IMR-90 (cell line): Measurements from ENCODE around the gene HOXD10. TPM values are rescaled to one million over a fixed set of nuclear protein-coding genes. Genes with fewer than 3 reads are reported as not detected.

Experiments
- ATAC-seq: fragments of 200-7000 bp; cut with Tn5 transposase; 2 replicates; pipeline ENCODE4 v1.9.1; 2020; ENCODE audit warnings: low read depth, mild to moderate bottlenecking, moderate library complexity
- BruUV-seq: library from RNA; stranded (reverse); fragments of 400-500 nt; replicated peaks from 2 replicates; lab custom pipeline; 2021; lab: Mats Ljungman, UMichigan
- CTCF ChIA-PET: fragments of 300-600 bp; formaldehyde crosslinking; extraction: SDS; loops from one replicate; lab custom pipeline; 2021; ENCODE audit warnings: antibody characterized with exemption; lab: Yijun Ruan, JAX
- POLR2A ChIA-PET: fragments of 300-600 bp; sonication (Branson Sonifier 250); formaldehyde crosslinking; loops from one replicate; lab custom pipeline; 2022; ENCODE audit warnings: antibody characterized with exemption; ENCODE audit not compliant: unreplicated experiment; lab: Charles Lee
- DNase-seq: peaks from one replicate; pipeline ENCODE4 v3.0.0; 2013
- H2AFZ ChIP-seq: replicated peaks from 2 replicates; pipeline ENCODE3; 2013; ENCODE audit warnings: low read length, mild to moderate bottlenecking; ENCODE audit not compliant: poor library complexity
- H2AK5ac ChIP-seq: 2 replicates; pipeline ENCODE4 v1.6.1; 2013; ENCODE audit warnings: low read depth, low read length, inconsistent platforms
- H2AK9ac ChIP-seq: replicated peaks from 2 replicates; pipeline ENCODE3; 2013; ENCODE audit warnings: mild to moderate bottlenecking, low read depth, low read length, moderate library complexity; ENCODE audit not compliant: poor library complexity
- H2BK120ac ChIP-seq: 2 replicates; pipeline ENCODE4 v1.6.1; 2013; ENCODE audit warnings: low read depth, low read length, inconsistent platforms
- H2BK15ac ChIP-seq: 3 replicates; pipeline ENCODE4 v1.6.1; 2013; ENCODE audit warnings: low read depth, low read length, inconsistent platforms
- H2BK20ac ChIP-seq: 2 replicates; pipeline ENCODE4 v1.6.1; 2013; ENCODE audit warnings: low read depth, mild to moderate bottlenecking, inconsistent platforms, low read length, moderate library complexity
- H2BK5ac ChIP-seq: 2 replicates; pipeline ENCODE4 v1.6.1; 2013; ENCODE audit warnings: mild to moderate bottlenecking, low read depth, low read length, inconsistent platforms; ENCODE audit not compliant: poor library complexity, severe bottlenecking
- H3K14ac ChIP-seq: replicated peaks from 2 replicates; pipeline ENCODE4 v1.6.1; 2013; ENCODE audit warnings: low read depth, low read length, inconsistent platforms
- H3K18ac ChIP-seq: 2 replicates; pipeline ENCODE4 v1.6.1; 2013; ENCODE audit warnings: low read depth, low read length, control low read depth
- H3K23ac ChIP-seq: 2 replicates; pipeline ENCODE4 v1.6.1; 2013; ENCODE audit warnings: low read depth, low read length, inconsistent platforms
- H3K27ac ChIP-seq: 2 replicates; pipeline ENCODE4 v1.5.1; 2013; ENCODE audit warnings: mild to moderate bottlenecking, control low read depth, low read length; ENCODE audit not compliant: insufficient read depth
- H3K27me3 ChIP-seq: 2 replicates; pipeline ENCODE4 v1.6.1; 2013; ENCODE audit warnings: low read length; ENCODE audit not compliant: control insufficient read depth, insufficient read depth
- H3K36me3 ChIP-seq: 2 replicates; pipeline ENCODE4 v1.6.1; 2013; ENCODE audit warnings: low read length, mixed read lengths; ENCODE audit not compliant: control insufficient read depth, insufficient read depth
- H3K4ac ChIP-seq: 2 replicates; pipeline ENCODE4 v1.6.1; 2013; ENCODE audit warnings: low read depth, low read length, inconsistent platforms
- H3K4me1 ChIP-seq: 2 replicates; pipeline ENCODE4 v1.6.1; 2013; ENCODE audit warnings: low read length, mixed read lengths; ENCODE audit not compliant: control insufficient read depth, insufficient read depth
- H3K4me2 ChIP-seq: 2 replicates; pipeline ENCODE4 v1.6.1; 2013; ENCODE audit warnings: low read depth, mild to moderate bottlenecking, control low read depth, low read length, moderate library complexity
- H3K4me3 ChIP-seq: 2 replicates; pipeline ENCODE4 v1.5.1; 2013; ENCODE audit warnings: low read depth, mild to moderate bottlenecking, control low read depth, low read length, moderate library complexity; ENCODE audit not compliant: insufficient read depth
- H3K56ac ChIP-seq: 2 replicates; pipeline ENCODE4 v1.6.1; 2013; ENCODE audit warnings: low read length, inconsistent platforms; ENCODE audit not compliant: insufficient read depth; ENCODE audit errors: extremely low read depth
- H3K79me1 ChIP-seq, 2 experiments: 2 replicates each; pipeline ENCODE4 v1.6.1; 2013; ENCODE audit warnings: low read length in 2 of 2, inconsistent platforms in 1 of 2, low read depth in 1 of 2
- H3K9ac ChIP-seq: 2 replicates; pipeline ENCODE4 v1.6.1; 2013; ENCODE audit warnings: low read depth, low read length, control low read depth
- H3K9me1 ChIP-seq: 2 replicates; pipeline ENCODE4 v1.6.1; 2013; ENCODE audit warnings: low read length, inconsistent platforms; ENCODE audit not compliant: insufficient read depth
- H3K9me3 ChIP-seq: 2 replicates; pipeline ENCODE4 v1.6.1; 2013; ENCODE audit warnings: low read length; ENCODE audit not compliant: control insufficient read depth, insufficient read depth
- H4K20me1 ChIP-seq: 2 replicates; pipeline ENCODE4 v1.6.1; 2013; ENCODE audit warnings: low read length, inconsistent platforms; ENCODE audit not compliant: insufficient read depth
- H4K5ac ChIP-seq: 2 replicates; pipeline ENCODE4 v1.6.1; 2013; ENCODE audit warnings: mild to moderate bottlenecking, low read depth, low read length, control low read depth
- H4K8ac ChIP-seq, 2 experiments: 2 replicates each; pipeline ENCODE4 v1.6.1; 2013; ENCODE audit warnings: low read depth in 2 of 2, low read length in 2 of 2, control low read depth in 1 of 2, inconsistent platforms in 1 of 2
- H4K91ac ChIP-seq: 2 replicates; pipeline ENCODE4 v1.6.1; 2013; ENCODE audit warnings: low read depth, low read length, inconsistent platforms; ENCODE audit not compliant: insufficient read depth
- BHLHE40 ChIP-seq: fragments of 150-350 bp; IDR thresholded peaks from 2 replicates; pipeline ENCODE4 v1.6.1; 2016; ENCODE audit warnings: mild to moderate bottlenecking, low read depth, low read length
- CEBPB ChIP-seq: IDR thresholded peaks from 2 replicates; pipeline ENCODE4 v1.6.1; 2012; ENCODE audit warnings: low read depth, low read length, improper control_type of control experiment
- CHD1 ChIP-seq: IDR thresholded peaks from 2 replicates; pipeline ENCODE4 v1.6.1; 2012; ENCODE audit warnings: low read depth, low read length, improper control_type of control experiment
- FOS ChIP-seq: fragments of 150-350 bp; IDR thresholded peaks from 2 replicates; pipeline ENCODE4 v1.6.1; 2016; ENCODE audit warnings: low read depth, low read length
- MAFK ChIP-seq: IDR thresholded peaks from 2 replicates; pipeline ENCODE4 v1.6.1; 2012; ENCODE audit warnings: low read depth, low read length, improper control_type of control experiment
- MAZ ChIP-seq: IDR thresholded peaks from 2 replicates; pipeline ENCODE4 v1.6.1; 2012; ENCODE audit warnings: low read depth, mild to moderate bottlenecking, low read length, improper control_type of control experiment, moderate library complexity, borderline replicate concordance
- MXI1 ChIP-seq: IDR thresholded peaks from 2 replicates; pipeline ENCODE4 v1.6.1; 2012; ENCODE audit warnings: low read depth, mild to moderate bottlenecking, low read length, moderate library complexity, borderline replicate concordance
- NFE2L2 ChIP-seq: fragments of 150-350 bp; IDR thresholded peaks from 2 replicates; pipeline ENCODE4 v1.6.1; 2016; ENCODE audit warnings: low read depth, mild to moderate bottlenecking, low read length
- POLR2A ChIP-seq: IDR thresholded peaks from 2 replicates; pipeline ENCODE4 v1.6.1; 2012; ENCODE audit warnings: mild to moderate bottlenecking, low read depth, low read length
- RCOR1 ChIP-seq: IDR thresholded peaks from 2 replicates; pipeline ENCODE4 v1.6.1; 2012; ENCODE audit warnings: mild to moderate bottlenecking, low read length, improper control_type of control experiment; ENCODE audit not compliant: insufficient replicate concordance
- WGBS, 2 experiments: methylation state at CpG; one replicate each; pipeline versions ENCODE4 v1.1.5 to v1.1.7; 2013; ENCODE audit warnings: missing lambda C conversion rate in 2 of 2; ENCODE audit not compliant: insufficient read length in 1 of 2; ENCODE audit errors: extremely low coverage in 2 of 2; 5-methylcytosine and 5-hydroxymethylcytosine counted together
- dilution Hi-C: fragments of 300-500 bp; cut with HindIII; formaldehyde crosslinking; loops from one replicate; pipeline ENCODE4 v1.14.3; 2018; ENCODE audit warnings: low sequenced_read_pairs; ENCODE audit not compliant: unreplicated experiment
- in situ Hi-C: fragments of 300-500 bp; cut with MboI; formaldehyde crosslinking; loops from 3 replicates; pipeline ENCODE4 v1.14.3; 2019; ENCODE audit warnings: low sequenced_read_pairs, inconsistent platforms, mixed read lengths
- intact Hi-C: fragments of 100-400 bp; cut with micrococcal nuclease; formaldehyde crosslinking; loops from 2 replicates; pipeline ENCODE4 v1.10.0; 2022
- polyA plus RNA-seq, 3 experiments: library from polyadenylated mRNA; depleted of rRNA; stranded (reverse); fragments of >200 nt; gene quantifications; 2 replicates each; pipeline ENCODE4 v1.2.3, GENCODE V29; 2012; ENCODE audit warnings: low replicate concordance in 1 of 3
- total RNA-seq: library from RNA; depleted of rRNA; stranded (reverse); fragments of >200 nt; gene quantifications from 2 replicates; pipeline ENCODE4 v1.2.3, GENCODE V29; 2012
- TF ChIP-seq, protein P1 (sequence below): fragments of 150-350 bp; IDR thresholded peaks from 2 replicates; pipeline ENCODE4 v1.6.1; 2016; ENCODE audit warnings: low read depth, mild to moderate bottlenecking, low read length, moderate library complexity, borderline replicate concordance
- TF ChIP-seq, protein P2 (sequence below): conservative IDR thresholded peaks from 2 replicates; pipeline ENCODE4 v1.5.1; 2012; ENCODE audit warnings: mild to moderate bottlenecking, low read depth, low read length, improper control_type of control experiment

The HOXD10 gene
- total and polyA plus RNA-seq, 2 of the 4 experiments (the other 2 are of a cell fraction): not detected

DNA sequence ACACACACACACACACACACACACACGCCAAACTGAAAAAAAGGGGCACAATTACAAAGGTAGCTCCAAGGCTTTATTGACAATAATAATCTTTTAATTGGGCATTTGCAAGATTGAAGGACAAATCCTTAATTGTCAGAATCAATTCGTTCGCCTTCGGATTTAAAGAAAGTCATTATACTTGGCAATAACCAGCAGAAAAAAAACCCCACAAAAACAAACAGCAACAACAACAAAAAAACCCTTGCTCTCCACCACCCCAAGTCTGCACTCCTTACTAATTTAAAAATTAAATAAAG, 11.1 kb downstream of the HOXD10 start:
- Histone ChIP-seq H3K9me1 (no peaks in the 10 kb centered on the region), H2BK120ac (no peak overlapping the region), H3K56ac (no peak overlapping the region), H2AK5ac (no peak overlapping the region), H3K79me1 (no peaks in the 10 kb centered on the region), H4K8ac (no peak overlapping the region), H4K20me1 (no peaks in the 10 kb centered on the region; the same call in 1 of the 2 replicates), H2BK5ac (no peak overlapping the region), H3K4ac (no peak overlapping the region), H3K14ac (no peak overlapping the region), H4K5ac (no peak overlapping the region), H3K23ac (no peak overlapping the region), H3K18ac (no peak overlapping the region), H3K36me3 (no peaks in the 10 kb centered on the region), H2AK9ac (no peak overlapping the region), H2BK20ac (no peak overlapping the region), H3K4me2 (no peak overlapping the region), H3K27me3 (peaks cover 87% of the 10 kb centered on the region), H4K91ac (no peak overlapping the region), H3K9ac (no peak overlapping the region), H3K4me3 (no peak overlapping the region), H3K9me3 (no peaks in the 10 kb centered on the region; the same call in 1 of the 2 replicates), H2AFZ (no peak overlapping the region), H3K27ac (no peak overlapping the region), H3K4me1 (no peaks in the 10 kb centered on the region), H2BK15ac (no peak overlapping the region)
- WGBS, 2 experiments: no CpG with 5 or more reads among the region's 4 CpGs
- dilution Hi-C loops: no loop called here
- no peak for DNase-seq
- ChIA-PET POLR2A (no interaction called here), CTCF (interaction anchor here (0.6 to 3.7 kb wide), 15 partner anchors 13 to 1034 kb away, joined by 3 to 22 read pairs (median 4); no protein-coding TSS in a partner anchor)
- intact Hi-C loops: loop anchor here (1.0 to 2.0 kb wide), 6 partner anchors 427 to 1631 kb away; no protein-coding TSS in a partner anchor
- no TSS peak for BruUV-seq
- TF ChIP-seq, protein P1, sequence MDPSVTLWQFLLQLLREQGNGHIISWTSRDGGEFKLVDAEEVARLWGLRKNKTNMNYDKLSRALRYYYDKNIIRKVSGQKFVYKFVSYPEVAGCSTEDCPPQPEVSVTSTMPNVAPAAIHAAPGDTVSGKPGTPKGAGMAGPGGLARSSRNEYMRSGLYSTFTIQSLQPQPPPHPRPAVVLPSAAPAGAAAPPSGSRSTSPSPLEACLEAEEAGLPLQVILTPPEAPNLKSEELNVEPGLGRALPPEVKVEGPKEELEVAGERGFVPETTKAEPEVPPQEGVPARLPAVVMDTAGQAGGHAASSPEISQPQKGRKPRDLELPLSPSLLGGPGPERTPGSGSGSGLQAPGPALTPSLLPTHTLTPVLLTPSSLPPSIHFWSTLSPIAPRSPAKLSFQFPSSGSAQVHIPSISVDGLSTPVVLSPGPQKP: no peak
- TF ChIP-seq, protein P2, sequence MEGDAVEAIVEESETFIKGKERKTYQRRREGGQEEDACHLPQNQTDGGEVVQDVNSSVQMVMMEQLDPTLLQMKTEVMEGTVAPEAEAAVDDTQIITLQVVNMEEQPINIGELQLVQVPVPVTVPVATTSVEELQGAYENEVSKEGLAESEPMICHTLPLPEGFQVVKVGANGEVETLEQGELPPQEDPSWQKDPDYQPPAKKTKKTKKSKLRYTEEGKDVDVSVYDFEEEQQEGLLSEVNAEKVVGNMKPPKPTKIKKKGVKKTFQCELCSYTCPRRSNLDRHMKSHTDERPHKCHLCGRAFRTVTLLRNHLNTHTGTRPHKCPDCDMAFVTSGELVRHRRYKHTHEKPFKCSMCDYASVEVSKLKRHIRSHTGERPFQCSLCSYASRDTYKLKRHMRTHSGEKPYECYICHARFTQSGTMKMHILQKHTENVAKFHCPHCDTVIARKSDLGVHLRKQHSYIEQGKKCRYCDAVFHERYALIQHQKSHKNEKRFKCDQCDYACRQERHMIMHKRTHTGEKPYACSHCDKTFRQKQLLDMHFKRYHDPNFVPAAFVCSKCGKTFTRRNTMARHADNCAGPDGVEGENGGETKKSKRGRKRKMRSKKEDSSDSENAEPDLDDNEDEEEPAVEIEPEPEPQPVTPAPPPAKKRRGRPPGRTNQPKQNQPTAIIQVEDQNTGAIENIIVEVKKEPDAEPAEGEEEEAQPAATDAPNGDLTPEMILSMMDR: no peak
- TF ChIP-seq MAFK (no peak), MAZ (no peak), POLR2A (no peak), CEBPB (no peak), FOS (no peak), RCOR1 (no peak), MXI1 (no peak), BHLHE40 (no peak), CHD1 (no peak), NFE2L2 (no peak)
- in situ Hi-C loops: loop anchor here (5.0 to 10.0 kb wide), 4 partner anchors 327 to 1027 kb away; no protein-coding TSS in a partner anchor
- no peak for ATAC-seq
